Testis (tissue), 3 donors: ENCODE measurements around the gene DACT3. TPM values are rescaled to one million over a fixed set of nuclear protein-coding genes. Genes with fewer than 3 reads are reported as not detected.

ENCODE experiments used
- DNase-seq: peaks from one replicate; pipeline ENCODE4 v3.0.0-alpha.2; 2019
- H3K27ac ChIP-seq, 2 donors: fragments of 200-600 bp; sonication (generic); one replicate each; pipeline ENCODE4 v1.5.1; 2019
- H3K27me3 ChIP-seq: fragments of 200-600 bp; sonication (generic); one replicate; pipeline ENCODE4 v1.5.1; 2019
- H3K36me3 ChIP-seq: fragments of 200-600 bp; sonication (generic); one replicate; pipeline ENCODE4 v1.5.1; 2017; ENCODE audit warnings: low read depth; ENCODE audit errors: missing control alignments
- H3K4me1 ChIP-seq: fragments of 200-600 bp; sonication (generic); one replicate; pipeline ENCODE4 v1.5.1; 2019
- H3K4me3 ChIP-seq, 2 donors: fragments of 200-600 bp; sonication (generic); one replicate each; pipeline ENCODE4 v1.5.1; 2017 to 2019
- H3K9me3 ChIP-seq: fragments of 200-600 bp; sonication (generic); one replicate; pipeline ENCODE4 v1.5.1; 2017
- CTCF ChIP-seq, 3 experiments: fragments of 450-650 bp in 2 of 3; fragments of 200-600 bp in 1 of 3; sonication (generic) in 1 of 3; IDR thresholded peaks; one replicate each; pipeline ENCODE4 v1.5.1; 2016 to 2019; ENCODE audit warnings: antibody characterized with exemption in 3 of 3, mild to moderate bottlenecking in 2 of 3, moderate library complexity in 1 of 3
- POLR2A ChIP-seq: fragments of 450-650 bp; IDR thresholded peaks from one replicate; pipeline ENCODE4 v1.6.1; 2017; ENCODE audit warnings: antibody characterized with exemption, mild to moderate bottlenecking, moderate library complexity
- WGBS, 2 donors: methylation state at CpG; one replicate each; pipeline ENCODE4 v1.1.5; 2018; 5-methylcytosine and 5-hydroxymethylcytosine counted together
- intact Hi-C: fragments of 100-400 bp; cut with DNase I; formaldehyde crosslinking; loops from one replicate; pipeline ENCODE4 v1.15.1; 2023; ENCODE audit warnings: low total_unique reads
- polyA plus RNA-seq: library from polyadenylated mRNA; stranded (reverse); fragments of 350-450 nt; fragmentation: Illumina TruSeq; extraction: RNeasy Lipid Tissue Mini Kit (QIAGEN cat#74804); gene quantifications from one replicate; pipeline ENCODE4 v1.2.3, GENCODE V29; 2014; ENCODE audit warnings: low read depth, low replicate concordance; ENCODE audit not compliant: insufficient read depth
- total RNA-seq, 2 donors: library from RNA; depleted of rRNA; stranded (reverse); fragments of >200 nt; gene quantifications; one replicate each; pipeline ENCODE4 v1.2.3, GENCODE V29; 2016

The DACT3 gene
- total and polyA plus RNA-seq, 3 donors from 2014 or later = 17.2 to 30.6 (median 19.8) TPM

DNA sequence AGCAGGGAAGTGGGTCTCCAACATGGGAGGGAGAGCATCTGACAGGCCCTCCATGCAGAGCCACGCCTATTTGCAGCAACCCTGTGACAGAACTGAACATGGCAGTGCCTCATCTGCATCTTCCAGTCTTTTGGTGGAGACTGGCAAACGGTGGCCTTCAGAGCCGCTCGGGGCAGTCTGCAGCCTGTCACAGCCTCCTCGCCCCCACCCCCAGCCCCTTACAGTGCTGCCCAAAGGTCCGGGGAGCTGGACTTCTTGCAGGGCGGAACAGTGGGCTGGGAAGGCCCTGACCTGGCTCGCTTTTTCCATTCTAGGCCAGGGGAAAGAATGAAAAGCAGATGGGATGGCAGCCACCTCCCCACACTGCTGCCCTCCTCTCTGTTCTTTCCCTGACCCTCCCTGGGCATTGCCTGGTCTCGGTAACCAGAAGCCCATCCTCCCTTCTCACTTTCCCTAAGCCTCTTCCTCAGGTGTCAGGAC, 57.2 kb downstream of the DACT3 start:
- TF ChIP-seq CTCF (IDR thresholded peaks at IDR 0.05) (no peak), POLR2A (no peak)
- Histone ChIP-seq H3K4me3 (no peak overlapping the region), H3K36me3 (no peaks in the 10 kb centered on the region), H3K27ac (no peak overlapping the region), H3K4me1 (peaks cover 39% of the 10 kb centered on the region), H3K27me3 (no peaks in the 10 kb centered on the region), H3K9me3 (no peaks in the 10 kb centered on the region)
- WGBS, 2 donors = 45 to 46% methylated on average over 3 to 9 of the region's 9 CpGs
- intact Hi-C loops = no loop called here
- DNase-seq = peak; percentile 13

GRCh38 chr19:46603195-46603637, 57.8 kb downstream of the DACT3 start:
- Histone ChIP-seq H3K4me1 (peaks cover 39% of the 10 kb centered on the region), H3K27me3 (no peaks in the 10 kb centered on the region), H3K4me3 (no peak overlapping the region), H3K9me3 (no peaks in the 10 kb centered on the region), H3K36me3 (no peaks in the 10 kb centered on the region), H3K27ac (peak overlapping the region in 1 of 2 donors; percentile 94)
- DNase-seq = peak; percentile 14
- intact Hi-C loops = no loop called here
- WGBS, 2 donors = 15 to 25% methylated on average over 2 of the region's 2 CpGs
- no peak for TF ChIP-seq POLR2A

DNA sequence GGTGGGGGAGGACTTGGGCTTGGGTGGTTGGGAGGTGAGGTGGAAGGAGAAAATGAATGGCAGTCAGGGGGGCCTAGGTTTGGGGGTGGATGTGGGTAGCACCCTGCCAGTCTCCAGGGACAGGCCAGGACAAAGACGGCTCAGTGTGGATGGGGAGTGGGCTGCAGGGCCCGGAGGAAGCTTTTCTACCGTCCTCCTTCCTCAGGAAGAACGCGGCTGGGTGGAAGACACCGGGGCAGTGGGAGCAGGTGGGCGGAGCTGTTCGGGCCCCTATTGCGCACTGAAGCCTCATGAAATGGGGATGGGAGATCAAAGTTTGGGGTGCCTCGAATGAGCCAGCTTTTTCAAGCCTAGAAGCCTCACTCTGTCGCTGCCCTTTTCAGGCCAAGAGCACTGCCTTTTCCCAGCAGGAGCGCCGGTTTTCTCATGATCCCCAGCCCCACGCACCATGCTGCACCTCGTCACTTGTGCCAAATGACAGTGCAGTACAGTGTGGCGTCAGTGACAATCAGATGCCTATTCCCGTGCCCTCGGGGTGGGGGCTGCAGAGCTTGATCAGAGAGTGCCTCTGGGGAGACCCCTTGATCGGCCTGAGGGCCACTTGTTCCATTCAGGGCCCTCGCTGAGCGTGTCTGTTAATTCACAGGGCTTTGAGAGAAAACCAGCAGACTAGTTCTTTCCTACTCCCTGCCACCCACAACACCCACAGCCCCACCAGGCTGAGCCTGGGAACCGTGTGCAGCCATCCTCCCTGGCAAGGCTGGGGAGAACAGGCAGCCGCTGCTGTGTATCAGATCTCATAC, 58.4 kb downstream of the DACT3 start:
- intact Hi-C loops = no loop called here
- Histone ChIP-seq H3K9me3 (no peaks in the 10 kb centered on the region), H3K4me1 (peaks cover 39% of the 10 kb centered on the region), H3K36me3 (no peaks in the 10 kb centered on the region), H3K4me3 (peak overlapping the region; percentile 97 to 98), H3K27me3 (no peaks in the 10 kb centered on the region), H3K27ac (peak overlapping the region; percentile 90 to 94)
- TF ChIP-seq POLR2A (no peak), CTCF (IDR thresholded peaks at IDR 0.05) (no peak)
- 2 to 12% methylated on average over 11 to 23 of the region's 23 CpGs for WGBS, 2 donors
- peak; percentile 45 for DNase-seq

DNA sequence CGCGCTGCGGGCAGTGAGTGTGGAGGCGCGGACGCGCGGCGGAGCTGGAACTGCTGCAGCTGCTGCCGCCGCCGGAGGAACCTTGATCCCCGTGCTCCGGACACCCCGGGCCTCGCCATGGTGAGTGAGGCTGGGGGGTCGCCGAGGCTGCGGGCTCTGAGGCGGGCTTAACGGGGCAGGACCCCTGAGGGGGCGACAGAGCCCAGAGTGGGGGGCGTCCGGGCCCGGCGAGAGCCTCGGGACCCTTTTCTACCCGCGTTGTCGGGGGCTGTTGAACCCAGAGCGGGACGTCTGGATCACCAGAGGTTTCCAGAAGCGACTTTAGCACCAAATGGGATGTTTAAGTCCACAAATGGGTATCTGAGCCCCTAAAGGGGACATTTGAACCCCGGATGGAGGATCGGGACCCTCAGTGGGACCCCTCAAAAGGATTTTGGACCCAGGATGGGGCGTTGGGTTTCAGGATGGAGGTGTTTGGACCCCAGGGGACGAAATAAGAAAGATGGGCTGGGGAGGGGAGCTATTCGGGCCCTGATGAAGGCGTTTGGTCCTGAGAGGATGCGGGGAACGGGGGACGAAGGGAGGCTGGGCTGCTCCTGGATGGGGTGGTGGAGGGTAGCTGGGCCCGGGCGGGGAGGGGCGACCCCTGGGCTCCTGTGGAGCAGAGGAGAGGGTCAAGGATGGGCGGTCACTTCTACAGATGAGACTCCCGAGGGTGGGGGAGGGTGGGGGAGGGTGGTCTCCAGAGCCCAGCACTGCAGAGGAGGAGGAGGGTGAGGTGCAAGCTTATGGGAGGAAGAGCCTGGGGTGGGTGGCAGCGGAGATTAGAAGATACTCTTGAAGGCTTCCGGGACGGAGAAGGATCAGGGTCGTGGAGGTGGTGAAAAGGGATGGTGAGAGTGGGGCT, 59.4 kb downstream of the DACT3 start, which contains the start of gene CALM3:
TSS of gene CALM3 (plus strand) at position 13 of the 907 bp plus-strand sequence. CDS start at position 118, 105 bp downstream.
- peaks cover 39% of the 10 kb centered on the region for H3K4me1 ChIP-seq
- WGBS, 2 donors = 0 to 1% methylated on average over 19 to 40 of the region's 51 CpGs
- peak within 1 kb of the TSS; percentile 90 to 94 for H3K27ac ChIP-seq
- intact Hi-C loops = no loop called here
- H3K27me3 ChIP-seq = no peaks in the 10 kb centered on the region
- H3K9me3 ChIP-seq = no peaks in the 10 kb centered on the region
- peak; percentile 25 for DNase-seq
- H3K4me3 ChIP-seq = peak within 1 kb of the TSS; percentile 97 to 98
- TF ChIP-seq POLR2A (peak; percentile 66), CTCF (IDR thresholded peaks at IDR 0.05) (no peak)
- H3K36me3 ChIP-seq = no peaks in the 10 kb centered on the region
